ENCODE data around the gene A3GALT2.

Gene A3GALT2

GRCh38 chr1:33269621-33270020 lies 51.3 kb downstream of the A3GALT2 start:
- no peak for DNase-seq

DNA sequence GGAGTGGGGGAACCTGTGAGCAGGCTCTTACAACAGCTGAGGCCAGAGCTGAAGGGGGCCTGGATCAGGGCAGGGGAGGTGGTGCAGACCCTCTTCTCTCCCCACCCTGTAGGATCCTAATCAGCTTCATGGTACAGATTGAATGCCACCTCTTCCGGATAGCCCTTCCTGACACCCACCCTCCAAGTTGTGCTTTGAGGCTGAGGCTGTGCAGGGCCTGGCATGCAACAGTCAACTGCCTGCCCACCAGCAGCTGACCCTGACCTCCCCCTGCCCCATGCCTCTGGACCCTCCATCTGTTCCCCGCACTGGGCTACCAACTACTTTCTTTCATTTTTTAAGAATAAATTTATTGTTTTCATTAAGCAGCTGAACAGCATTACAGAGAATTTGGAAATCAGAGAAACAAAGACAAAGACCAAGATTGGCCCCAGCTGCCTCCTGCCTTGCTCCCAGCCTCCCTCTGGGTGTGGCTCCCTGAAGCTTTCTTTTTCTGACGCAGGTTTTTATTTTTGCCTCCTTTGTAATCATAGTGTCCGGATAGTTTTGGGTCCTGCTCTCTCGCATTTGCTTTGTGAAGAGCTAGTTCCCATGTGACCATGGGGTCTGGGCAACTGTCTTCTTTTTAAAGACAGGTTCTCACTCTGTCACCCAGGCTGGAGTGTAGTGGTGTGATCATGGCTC lies 51.8 kb downstream of the A3GALT2 start:
- DNase-seq = no peak

GRCh38 chr1:33268457-33268856 lies 52.4 kb downstream of the A3GALT2 start:
- no peak for DNase-seq

DNA sequence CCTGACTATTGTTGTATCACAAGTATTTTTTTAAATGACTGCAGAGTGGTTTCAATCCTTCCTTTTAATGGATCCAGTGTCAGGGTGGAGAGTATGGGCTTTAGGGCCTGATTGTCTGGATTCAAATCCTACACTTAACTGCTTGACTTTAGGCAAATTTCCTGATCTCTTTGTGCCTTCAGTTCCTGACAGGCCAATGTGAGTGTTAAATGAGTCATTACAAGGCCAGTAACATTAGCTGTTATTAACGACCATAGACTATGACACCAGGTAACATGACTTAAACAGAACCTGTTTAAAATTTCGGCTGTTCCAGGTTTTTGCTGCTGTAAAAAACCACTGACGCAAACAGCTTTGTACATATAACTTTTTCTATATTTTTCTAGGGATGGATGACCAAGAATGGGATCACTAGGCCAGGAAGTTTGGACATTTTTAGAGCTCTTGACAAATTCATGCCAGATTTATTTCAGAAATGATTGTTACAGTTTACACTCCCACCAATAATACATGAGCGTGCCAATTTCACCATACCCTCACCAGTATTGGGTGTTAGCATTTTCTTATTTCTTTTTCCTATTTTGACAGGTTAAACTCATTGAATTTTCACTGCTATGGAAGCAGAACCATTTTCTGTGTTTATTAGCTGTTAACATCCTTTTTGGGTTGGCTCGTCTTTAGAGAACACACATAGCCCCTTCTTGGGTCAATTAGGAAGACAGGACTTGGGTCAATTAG lies 53.3 kb downstream of the A3GALT2 start:
- DNase-seq = no peak

- DNase-seq = no peak
These were observed 54.1 kb downstream of the A3GALT2 start for GRCh38 chr1:33266766-33267165.

DNA sequence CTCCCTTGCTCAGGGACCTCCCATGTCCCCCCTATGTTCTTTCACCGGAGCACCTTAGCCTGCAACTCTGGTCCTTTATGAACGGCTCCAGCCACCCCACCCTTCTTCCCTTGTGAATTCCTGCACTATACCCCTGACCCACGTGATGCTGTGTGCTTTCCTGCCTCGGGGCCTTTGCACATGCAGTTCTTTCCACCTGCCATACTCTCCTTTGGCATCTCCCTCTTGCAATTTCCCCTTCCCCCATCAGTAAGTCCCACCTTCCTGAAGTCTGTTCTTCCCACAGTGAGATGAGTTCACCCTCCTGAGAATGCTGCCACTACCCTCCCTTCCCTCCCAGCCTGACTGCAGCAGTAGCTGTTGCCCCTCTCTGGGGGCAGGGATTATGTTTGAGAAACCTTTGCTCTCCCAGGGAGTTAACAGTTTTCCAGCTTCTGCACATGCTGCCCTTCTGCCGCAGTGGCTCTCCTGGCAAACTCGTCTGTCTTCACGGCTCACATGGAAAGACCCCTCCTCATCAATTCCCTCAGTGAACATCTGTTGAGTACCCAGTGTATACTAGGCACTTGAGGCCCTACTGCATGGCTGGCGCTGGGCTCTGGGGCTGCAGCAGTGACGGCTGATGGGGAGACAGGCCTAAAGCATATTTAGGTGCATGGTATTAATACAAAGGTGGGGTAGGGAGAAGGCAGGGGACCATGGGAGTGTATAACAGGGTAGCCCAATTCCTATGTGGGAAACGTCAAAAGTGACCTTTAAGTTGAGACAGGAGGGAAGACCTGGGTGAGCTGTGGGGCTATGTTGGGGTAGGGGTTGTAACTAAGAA lies 54.9 kb downstream of the A3GALT2 start:
- DNase-seq = no peak

GRCh38 chr1:33263890-33264504 lies 56.9 kb downstream of the A3GALT2 start:
- no peak for DNase-seq

DNA sequence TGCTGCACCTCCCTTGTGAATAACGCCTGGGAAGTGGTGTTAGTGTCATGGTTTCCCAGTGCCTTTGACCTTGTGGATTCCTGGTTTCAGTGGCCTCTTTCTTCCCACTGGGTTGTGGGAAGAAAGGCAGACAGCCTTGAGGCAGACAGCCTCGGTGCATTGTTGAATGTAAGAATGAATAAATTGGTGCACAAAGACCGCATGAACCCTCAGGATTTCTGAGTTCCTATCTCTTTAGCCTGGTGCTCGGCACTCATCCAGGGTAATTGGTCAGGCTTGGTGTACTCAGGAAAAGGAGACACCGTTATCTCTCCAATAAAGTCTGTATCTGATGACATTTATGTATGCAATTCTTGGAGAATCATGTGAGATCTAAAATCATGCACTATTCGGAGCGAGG lies 59.6 kb downstream of the A3GALT2 start:
- DNase-seq = no peak

DNA sequence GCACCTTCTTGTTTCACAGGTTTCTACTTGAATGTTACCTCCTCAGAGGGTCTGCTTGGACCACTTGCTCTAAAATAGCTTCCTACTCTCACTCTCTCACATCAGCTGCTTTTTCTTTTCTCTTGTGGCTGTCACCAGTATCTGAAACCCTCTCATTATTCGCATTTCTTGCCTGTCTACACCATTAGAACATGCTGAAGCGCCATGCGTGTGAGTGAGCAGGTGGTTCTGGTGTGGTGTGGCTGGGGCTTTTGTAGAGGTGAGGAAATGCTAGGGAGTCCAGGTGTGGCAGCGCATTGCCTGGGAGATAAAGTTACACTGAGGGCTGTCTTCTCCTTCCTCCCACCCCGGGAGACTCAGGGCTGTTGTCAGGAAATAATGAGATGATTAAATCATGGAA lies 60.5 kb downstream of the A3GALT2 start:
- no peak for DNase-seq

- no peak for DNase-seq
These were observed 61.0 kb downstream of the A3GALT2 start for GRCh38 chr1:33259879-33260278.

DNA sequence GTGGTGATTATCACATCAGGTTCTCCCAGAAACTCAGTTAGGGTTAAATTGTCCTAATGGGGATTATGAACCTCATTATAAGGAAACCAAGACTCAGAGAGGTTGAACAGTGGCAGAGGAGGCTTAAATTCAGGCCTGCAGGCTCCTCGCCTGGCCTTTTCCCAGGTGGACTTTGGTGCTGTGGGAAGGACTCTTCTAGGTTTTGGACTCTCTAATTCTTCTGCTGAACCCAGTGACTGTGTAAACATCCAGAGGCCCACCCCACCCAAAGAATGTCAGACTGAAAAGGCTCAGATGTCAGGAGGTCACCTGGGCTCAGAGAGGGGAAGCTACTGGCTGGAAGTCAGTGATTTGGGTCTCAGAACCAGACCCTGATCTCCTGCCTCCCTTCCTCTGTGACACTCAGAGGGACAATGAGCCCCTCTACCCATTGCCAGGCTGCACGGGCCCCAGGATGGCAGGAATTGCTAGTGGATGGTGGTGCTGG lies 62.1 kb downstream of the A3GALT2 start:
- DNase-seq = no peak

- peak; percentile 36 for DNase-seq
These were observed 62.9 kb downstream of the A3GALT2 start for GRCh38 chr1:33257772-33258712.

- DNase-seq = no peak
These were observed 63.6 kb downstream of the A3GALT2 start for GRCh38 chr1:33257207-33257771.
